ENCODE results near the gene MEF2D.
A peak's percentile ranks its signal among the peaks of the same experiment; 100 is the strongest.

Gene MEF2D

DNA sequence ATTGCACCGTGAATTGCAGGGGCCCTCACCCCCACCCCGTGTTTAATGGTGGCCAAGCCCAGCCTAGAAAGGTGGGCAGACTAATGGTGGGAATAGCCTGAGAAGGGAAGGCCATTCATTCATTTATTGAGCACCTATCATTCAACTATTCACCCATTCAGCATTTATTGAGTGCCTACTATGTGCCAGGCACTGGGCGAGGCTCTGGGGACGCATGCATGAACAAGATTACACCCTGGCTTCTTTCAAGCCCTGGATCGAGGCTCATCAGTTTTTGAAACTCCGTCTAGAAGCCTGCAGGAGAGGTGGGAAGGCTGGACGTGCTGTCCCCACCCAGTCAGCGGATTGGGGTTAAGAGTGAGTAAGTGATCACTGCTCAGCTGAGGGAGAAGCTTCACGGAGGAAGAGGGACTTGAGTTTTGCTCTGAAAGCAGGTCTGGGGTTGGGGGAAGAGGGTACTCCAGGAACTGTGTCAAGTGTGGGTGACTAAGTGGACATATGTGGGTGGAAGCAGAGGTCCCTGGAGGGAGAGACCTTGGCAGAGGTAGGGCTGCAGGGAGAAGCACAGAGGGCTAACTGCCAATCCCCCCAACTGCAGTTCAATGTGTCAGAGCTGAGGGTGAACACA, 35.6 kb downstream of the MEF2D start:
- DNase-seq = no peak

DNA sequence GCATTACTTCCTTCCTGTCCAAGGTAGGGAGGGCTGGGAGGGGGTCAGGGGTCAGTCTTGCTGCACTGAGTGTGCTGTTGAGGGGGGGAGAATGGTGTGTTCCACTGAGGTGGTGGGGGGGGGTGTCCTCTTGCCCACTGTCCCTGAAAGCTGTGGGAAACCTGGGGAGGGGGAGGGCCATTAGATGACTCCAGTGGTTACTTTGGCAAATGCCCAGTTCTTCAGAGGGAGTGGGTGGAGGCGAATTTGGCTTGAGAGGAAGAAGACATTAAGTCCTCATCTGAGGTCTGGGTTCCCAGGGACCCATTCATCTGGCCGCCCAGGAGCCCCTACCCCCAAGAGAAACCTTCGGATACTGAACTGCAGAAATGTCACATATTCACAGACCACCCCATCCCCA, 36.2 kb downstream of the MEF2D start:
- no peak for DNase-seq

DNA sequence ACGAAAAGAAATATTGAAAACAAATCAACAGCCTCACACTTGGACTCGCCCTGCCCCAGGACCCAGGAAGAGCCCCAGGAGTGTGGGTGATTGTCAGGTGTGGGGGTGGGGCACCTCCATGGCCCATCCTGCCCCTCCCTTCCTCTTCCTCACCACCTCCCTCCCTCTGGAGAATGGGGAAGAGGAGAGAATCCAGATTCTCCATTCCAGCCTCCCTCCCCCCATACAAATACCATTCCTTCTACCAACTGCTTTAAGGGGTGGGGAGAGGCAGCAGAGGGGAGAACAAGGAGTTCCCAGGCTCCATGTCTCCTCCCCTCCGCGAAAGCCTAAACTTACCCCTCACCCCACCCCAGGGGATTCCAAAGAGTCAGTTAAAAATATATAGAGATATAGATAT, 36.7 kb downstream of the MEF2D start:
- DNase-seq = no peak

DNA sequence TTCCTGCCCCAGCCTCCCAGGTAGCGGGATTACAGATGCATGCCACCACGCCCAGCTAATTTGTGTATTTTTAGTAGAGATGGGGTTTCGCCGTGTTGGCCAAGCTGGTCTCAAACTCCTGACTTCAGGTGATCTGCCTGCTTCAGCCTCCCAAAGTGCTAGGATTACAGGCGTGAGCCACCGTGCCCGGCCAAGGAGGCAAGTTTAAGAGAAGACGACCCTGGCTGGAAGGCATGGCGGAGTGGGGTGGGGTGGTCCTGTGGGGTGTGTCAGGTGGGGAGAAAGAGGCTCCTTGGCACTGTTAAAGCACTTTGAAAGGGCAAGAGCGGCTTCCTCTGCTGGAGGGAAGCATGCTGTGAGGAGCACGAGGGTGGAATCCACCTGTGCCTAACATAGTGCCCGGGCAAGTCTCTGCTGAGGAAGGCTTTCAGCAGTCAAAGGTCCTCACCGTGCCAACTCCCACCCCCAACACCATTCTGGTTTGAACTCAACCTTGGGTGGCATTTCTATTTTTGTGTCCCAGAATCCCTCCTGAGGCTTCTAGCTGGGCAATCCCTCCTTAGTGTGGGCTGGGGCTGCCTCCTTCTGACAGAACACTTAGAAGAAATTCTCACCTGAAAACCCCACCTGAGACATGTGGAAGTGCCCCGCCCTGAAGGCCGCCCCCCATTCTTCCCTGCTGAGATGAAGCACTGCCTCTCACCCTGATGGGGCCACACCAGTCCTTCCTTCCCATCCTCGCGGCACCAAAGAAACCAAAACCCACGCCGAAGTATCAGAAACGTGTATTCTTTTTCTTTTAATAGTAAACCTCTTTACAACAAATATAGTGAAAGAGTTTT, 37.4 kb downstream of the MEF2D start:
- DNase-seq = no peak

DNA sequence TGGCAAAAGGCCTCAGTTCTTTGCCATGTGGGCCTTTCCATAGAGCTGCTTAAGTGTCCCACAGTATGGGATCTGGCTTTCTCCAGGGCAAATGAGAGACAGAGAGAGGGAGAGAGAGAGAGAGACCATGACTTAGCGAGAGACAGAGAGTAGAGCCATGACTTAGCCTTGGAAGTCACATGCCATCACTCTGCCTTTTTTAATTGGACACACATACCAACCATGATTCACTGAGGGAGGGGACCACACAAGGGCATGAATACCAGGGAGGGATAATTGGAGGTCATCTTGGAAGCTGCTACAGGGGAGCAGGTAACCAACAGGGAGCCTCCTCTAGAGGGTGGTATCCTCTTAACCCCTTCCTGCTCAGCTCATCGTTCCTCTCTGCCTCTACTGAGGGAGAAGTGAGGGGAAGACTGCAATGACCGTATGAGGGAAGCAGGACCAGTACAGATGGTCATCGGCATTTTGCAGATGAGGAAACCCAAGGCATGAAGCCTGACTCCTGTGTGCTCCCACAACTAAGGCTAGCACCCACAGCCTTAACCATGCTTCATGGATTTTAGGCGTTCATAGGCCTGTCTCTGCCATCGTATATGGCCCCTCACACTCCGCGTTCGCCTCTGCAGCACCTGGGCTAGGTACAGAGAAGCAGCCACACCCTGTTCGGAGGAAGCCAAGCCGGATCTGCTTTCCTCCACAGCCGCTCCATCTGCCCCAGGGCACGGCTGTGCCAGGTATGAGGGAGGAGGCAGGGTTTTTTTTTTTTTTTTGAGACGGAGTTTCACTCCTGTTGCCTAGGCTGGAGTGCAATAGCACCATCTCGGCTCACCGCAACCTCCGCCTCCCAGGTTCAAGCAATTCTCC, 38.6 kb downstream of the MEF2D start:
- no peak for DNase-seq

DNA sequence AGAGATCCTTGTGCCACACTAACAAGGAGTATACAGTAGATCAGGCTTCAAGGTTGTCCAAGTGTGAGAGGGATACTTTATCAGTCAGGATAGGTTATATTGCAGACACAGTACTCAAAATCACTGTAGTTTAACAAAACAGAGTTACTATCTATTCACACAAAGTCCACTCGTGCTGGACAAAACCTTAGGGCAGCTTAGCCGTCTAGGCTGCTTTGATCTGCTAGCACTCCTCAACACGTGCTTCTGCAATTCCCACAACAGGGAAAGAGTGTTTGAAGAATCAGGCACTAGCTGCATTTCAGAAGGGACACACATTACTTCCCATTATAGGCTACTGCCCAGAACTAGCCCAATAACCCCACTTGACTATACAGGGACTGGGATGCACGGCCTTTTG, 39.5 kb downstream of the MEF2D start:
- no peak for DNase-seq

DNA sequence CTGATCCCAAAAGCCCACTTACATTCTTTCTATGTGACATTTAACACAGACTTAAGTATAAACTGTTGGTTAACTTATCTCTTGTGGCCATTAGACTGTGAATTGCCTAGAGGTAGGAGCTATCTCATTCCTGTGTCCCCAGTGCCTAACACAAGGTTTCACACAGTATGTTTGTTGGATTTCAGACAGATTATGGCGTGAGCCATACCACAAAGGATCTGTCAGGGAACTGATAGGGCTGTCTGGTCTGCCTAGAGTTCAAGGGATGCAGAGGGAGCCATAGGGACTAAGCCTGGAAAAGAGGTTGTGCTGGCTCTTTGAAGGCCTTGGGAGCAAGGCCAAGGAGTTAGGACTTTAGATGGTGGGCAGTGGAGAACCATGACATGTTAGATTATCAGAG, 40.0 kb downstream of the MEF2D start:
- DNase-seq = no peak

DNA sequence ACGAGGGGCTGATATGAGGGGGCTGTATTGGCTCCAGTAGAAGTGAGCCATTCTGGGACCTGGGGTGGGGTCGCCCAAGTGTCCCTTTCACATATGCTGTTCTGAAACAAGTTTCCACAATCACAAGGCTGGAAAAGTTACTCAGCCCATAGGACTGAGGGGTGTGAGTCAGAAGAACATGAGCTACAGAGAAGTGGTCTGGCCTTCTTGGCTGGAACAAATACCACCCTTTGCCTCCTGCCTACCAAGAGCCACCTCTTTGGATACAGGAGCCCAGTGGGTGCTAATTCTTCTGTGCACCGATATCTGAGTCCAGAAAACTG, 42.4 kb downstream of the MEF2D start:
- DNase-seq = no peak

DNA sequence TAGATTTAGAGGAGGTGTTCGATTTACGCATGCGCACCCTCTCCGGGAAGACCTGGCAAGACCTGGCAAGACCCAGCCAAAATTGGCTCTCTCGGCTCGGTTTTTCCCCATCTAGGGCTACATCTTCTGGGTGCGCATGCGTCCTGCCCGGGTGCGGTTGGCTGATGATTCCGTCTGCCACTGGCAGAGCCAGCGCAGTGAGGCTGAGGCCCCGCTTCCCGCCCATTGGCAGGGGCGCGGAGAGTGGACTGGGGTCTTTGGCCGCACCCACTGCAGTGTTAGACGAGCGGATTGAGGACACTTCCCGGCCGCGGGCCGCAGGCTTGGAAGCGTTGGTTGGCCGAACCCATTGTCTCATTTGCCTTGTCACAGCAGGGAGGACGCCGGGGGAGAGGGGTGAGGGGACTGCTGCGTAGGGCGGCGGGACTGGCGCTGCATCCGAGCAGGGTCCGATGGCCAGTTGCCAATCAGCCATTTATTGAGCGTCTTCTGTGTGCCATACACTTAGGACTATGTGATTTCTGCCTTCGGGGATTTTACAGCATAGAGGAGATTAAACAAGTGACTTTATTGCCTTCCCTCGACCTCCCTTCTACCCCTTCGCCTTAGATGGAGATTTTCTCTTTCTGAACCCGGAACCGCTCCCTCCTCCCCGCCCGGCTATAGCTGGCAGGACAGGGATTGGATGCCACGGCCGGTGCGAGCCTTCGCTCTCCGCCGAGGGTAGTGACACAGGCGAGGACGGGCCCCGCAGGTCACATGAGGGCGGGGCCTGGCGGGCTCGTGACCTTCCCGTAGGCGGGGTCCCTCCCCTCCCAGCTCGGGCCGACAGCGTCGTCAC, 43.7 kb downstream of the MEF2D start:
- peak; percentile 98 for DNase-seq

DNA sequence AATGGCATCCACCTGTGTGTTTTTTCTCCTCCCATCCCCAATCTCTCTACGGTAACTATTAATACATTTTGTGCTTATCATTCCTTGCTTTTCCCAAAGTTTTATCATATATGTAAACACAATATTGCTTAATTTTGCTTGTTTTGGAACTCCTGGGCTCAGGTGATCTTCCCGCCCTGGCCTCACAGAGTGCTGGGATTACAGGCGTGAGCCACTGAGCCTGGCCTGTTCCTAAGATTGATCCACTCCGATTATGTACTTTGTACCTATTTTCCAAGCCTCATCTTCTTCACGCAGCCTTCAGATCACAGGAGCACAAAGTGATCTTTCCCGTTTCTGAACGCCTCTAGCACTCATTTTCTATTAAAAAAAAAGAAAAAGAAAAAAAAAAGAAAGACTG, 45.2 kb downstream of the MEF2D start:
- DNase-seq = no peak

DNA sequence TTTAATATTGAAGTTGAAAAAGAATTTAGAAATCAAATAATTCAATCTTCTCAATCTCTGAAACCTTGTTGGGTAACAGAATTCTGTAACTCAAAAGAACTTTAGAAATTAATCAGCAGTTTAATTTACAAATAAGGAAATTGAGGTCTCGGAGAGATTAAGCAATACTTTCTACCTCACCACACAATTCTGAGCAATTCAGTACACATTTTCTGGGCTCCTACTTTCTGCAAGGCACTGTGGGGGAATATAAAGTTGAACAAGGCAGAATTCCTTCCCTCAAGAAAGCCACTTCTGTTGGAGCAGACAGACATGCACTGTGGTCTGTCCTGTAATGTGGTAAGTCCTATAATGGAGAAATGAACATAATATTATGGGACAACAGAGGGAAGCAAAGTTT, 47.7 kb downstream of the MEF2D start:
- no peak for DNase-seq

DNA sequence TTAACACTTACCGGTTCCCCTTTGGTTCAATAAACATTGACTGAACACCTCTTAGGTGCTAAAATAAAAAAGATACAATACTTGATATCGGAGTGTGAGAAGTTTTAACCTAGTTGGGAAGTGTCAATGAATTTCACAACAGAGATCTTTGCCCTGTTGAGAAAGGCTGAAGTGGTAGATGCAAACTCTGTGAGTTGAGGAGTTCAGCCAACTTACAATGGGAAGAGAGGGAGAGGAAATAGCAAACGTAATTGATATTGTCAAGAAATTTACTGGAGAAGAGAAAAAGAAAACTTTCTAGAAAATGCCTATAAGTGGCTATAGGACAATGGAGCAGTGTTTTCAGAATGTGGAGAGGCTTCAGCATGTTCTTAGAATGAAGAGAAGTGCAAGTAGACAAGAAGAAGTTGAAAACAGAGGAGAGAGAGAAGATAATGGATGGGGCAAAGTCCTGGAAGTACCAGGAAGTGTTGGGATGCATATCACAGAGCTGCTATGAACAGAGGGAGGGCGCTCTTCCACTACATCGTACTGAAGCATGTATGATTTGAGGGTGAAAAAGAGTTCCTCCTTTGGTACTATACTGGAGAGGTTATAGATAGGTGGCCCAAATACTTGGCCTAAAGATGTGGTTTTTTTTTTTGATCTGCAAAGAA, 48.9 kb downstream of the MEF2D start:
- DNase-seq = no peak

DNA sequence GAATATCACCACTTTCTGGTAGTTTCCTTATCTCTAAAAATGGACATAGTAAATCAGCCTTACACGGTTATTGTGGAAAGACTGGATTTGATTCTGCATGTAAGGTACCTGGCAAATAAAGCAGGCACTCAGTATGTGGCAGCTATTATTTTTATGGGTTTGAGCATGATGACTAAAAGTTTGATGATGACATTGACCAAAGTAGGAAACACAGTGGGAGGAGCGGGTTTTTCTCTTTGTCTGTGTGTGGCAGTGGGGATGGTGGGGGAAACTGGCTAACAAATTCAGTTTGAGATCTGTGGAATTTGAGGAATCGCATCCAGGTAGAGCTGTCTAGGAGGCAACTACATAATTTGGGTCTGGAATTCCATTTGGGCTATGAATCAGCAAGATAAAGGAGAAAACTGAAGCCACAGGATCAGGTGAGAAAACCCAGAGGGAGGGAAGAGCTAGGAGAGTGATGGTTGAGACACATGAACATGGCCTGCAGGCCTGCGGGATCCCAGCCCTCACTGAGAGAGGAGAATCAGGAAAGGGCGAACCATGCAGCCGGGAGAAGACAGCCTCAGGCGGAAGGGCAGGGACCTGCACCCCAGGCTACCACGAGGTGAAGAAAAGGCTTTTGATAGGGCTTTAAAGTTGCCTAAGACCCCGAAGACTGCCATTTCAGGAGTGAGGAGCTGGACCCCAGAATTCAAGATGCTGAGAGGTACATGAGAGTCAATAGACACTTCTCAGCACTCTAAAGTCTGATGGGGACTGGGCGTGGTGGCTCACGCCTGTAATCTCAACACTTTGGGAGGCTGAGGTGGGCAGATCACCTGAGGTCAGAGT, 52.2 kb downstream of the MEF2D start:
- no peak for DNase-seq

DNA sequence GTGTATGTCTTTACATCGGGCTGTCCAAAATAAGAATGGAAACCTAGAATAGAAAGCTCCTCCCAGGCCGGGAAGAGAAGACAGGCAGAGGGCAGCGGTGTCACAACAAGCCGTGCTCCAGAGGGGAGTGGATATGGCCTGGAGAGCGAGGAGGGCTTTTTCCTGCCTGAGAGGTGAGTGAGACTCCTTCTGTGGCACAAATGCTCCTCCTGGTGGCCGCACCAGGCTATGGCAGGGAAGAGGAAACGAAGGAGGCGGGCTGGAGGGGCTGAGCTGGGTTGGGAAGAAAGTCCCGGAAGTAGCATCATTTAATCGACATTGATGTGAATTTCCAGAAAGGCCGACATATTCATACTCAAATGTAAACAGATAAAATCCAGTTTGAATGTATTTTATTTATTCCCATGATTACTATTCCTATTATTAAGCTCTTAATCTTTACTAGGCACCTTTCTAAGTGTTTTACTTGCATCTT, 54.7 kb downstream of the MEF2D start:
- DNase-seq = peak; percentile 78

DNA sequence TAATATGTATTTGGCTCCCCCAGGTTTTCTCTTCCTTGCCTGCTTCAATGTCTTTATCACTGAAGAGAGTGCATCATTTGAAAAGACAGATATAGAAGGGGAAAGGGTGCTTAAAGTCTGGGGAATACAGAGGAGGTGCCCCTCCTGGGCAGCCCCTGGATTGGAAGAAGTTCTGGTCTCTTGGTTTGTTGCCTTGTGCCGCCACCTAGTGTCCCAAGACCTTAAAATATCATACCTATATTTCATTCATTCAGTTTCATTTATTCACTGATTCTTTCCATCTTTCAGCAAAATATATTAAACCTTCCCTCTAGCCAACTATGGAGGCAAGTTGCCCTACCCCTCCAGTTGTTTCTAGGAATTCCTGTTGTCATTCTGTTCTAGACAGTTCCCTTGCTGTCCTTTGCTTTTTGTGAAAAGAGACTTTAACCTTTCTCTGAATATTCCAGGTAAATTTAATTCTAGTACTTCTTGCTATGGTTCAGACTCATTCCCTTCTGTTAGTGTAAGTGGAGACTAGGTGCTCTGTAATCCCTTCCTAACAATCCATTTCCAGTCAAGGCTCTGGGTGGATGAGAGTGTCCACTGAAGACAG, 56.1 kb downstream of the MEF2D start:
- no peak for DNase-seq

DNA sequence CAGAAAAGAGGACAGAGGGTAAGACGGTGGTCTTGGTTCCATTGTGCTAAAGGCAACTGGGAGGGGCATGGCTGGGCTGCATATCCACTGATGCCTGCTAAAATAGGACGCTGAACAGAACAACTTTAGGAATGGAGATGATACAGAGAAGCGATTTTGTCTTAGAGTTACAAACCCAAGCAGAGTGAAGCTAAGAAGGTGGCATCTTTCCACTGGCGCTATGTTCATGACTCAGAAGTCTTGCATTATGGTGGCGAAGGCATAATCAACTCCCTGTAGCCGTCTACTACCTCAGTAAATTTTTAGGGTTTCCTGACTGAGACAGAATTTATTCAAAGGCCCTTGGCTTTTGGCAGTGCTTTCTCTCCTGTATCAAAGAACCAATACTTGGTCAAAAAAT, 57.3 kb downstream of the MEF2D start:
- no peak for DNase-seq

DNA sequence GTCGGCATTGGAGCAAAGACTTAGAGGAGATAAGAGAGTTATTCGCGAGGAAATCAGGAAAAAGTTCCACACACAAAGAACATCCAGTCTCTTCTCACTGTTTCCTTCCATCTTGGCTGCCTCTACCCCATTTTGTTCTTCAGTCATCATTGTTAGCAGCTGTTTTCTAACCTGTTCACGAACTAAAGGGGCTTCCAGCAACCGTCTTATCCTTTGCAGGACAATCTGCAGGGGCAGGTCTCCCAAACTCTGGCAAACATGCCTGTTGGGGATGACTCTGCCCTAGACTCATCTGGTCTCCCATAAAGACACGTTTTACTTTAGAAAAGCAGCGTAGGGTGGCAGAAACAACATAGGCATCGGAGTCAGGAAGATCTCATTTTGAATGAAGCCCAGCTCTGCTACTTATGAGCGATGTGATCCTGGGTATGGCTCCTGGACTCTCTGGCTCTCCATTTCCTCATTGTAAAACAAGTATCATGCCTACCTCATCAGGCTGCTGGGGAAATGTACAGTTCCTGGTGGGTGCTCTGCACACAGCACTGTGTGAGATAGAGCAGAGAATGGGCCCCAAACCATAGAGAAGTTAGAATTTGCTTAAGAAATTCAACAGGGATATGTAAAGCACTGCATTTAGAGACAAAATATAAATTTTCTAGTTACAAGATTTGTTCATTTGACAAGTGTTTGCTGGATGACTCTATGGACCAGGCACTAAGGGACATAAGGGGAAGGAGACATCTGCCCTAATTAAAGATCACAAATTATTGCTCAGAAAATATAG, 59.7 kb downstream of the MEF2D start:
- no peak for DNase-seq

DNA sequence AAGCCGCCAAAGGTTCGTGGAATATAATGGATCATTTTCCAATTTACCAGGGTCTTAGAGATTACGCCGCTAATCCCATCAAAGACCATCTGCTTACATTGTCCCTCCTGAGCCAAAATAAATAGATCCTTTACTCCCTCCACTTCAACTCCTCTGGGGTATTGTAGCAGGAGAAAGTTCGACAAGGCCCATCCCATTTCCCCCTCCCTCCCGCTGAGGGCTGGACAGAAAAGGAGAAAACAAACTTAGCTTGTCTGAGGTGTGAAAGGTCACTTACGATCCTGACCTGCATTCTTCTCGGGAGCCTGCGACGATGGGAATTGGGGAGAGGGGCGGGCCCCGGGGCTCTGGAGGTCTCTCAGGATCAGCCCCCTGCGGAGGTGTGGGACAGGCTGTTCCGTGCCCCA, 60.8 kb downstream of the MEF2D start:
- no peak for DNase-seq

DNA sequence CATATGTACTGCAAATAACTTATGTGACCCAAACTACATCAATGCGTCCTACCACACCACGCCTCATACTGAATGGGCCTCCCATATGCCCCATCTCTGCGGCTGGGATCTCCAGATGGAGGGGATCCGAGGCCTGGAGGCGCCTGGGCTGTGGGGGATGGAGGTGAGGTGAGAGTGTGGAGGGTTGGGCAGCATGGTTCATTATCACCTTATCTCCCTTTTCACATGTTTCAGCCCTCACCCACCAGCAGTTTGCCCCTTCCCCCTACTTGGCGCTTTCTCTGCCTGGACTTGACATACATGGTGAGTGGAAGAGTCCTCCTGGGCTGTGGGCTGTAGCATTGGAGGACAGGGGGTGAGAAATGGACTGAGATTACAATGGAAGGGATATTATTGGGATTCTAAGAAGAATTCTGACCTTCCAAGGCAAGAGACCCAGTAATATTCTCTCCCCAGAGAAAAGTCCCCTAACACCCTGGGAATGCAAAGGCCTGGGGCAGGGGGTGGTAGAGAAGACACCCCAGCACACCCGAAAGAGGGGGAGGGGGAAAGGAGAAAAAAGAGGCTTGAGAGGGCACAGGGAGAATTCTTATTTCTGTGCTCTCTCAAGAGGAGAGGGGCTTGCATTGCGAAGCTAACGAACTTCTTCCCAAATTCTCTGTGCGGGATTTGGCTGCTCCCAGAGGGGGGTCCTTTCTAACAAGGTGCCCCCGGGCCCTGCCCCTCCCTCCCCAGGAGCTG, 61.4 kb downstream of the MEF2D start:
- no peak for DNase-seq
